ENCODE measurements around the gene TECTA.
"Not testable (repeated sequence)": the region's sequence is repeated elsewhere in the genome, so short reads cannot be mapped to it uniquely, and the experiment has no call there.

GRCh38 chr11:121177629-121178028 lies 76.6 kb downstream of the TECTA start:
- not testable (repeated sequence) for TF ChIP-seq CTCF, POLR2A (IDR thresholded peaks at IDR 0.05)
